GM12878 (cell line): Measurements from ENCODE around the gene PDCD11. TPM values are rescaled to one million over a fixed set of nuclear protein-coding genes. Genes with fewer than 3 reads are reported as not detected.

ENCODE experiments used
- ATAC-seq: fragments of 200-7000 bp; cut with Tn5 transposase; 3 replicates; pipeline ENCODE4 v1.9.1; 2020; ENCODE audit warnings: mild to moderate bottlenecking, moderate library complexity
- BruUV-seq: library from RNA; stranded (reverse); fragments of 400-500 nt; replicated peaks from 2 replicates; lab custom pipeline; 2021; lab: Mats Ljungman, UMichigan
- CTCF ChIA-PET: fragments of 300-600 bp; sonication (Branson Sonifier 250); formaldehyde crosslinking; extraction: SDS; loops from one replicate; lab custom pipeline; 2021; ENCODE audit warnings: inconsistent platforms; lab: Yijun Ruan, JAX
- POLR2A ChIA-PET: fragments of 350-600 bp; formaldehyde crosslinking; extraction: SDS; loops from one replicate; lab custom pipeline; 2021; ENCODE audit warnings: inconsistent platforms; lab: Charles Lee
- RAD21 ChIA-PET: fragments of 300-600 bp; sonication (Branson Sonifier 250); formaldehyde crosslinking; loops from one replicate; lab custom pipeline; 2023; ENCODE audit warnings: antibody characterized with exemption; ENCODE audit not compliant: unreplicated experiment; lab: Charles Lee
- SMC1A ChIA-PET: fragments of 300-600 bp; sonication (Branson Sonifier 250); formaldehyde crosslinking; loops from one replicate; lab custom pipeline; 2023; ENCODE audit not compliant: unreplicated experiment, uncharacterized antibody; lab: Charles Lee
- DNase-seq: peaks from one replicate; pipeline ENCODE4 v3.0.0-alpha.2; 2011; ENCODE audit warnings: low read depth, low spot score
- FAIRE-seq: peaks from 3 replicates; lab custom pipeline; 2011; peaks lifted over from hg19 to GRCh38; lab: Jason Lieb, UNC
- H2AFZ ChIP-seq: 2 replicates; pipeline ENCODE4 v1.6.0; 2011; ENCODE audit warnings: low read depth, low read length, control low read depth; ENCODE audit not compliant: control insufficient read depth
- H3K27ac ChIP-seq: 2 replicates; pipeline ENCODE4 v1.5.1; 2011; ENCODE audit warnings: control low read depth; ENCODE audit not compliant: control insufficient read depth, insufficient read depth
- H3K27me3 ChIP-seq, 2 experiments: replicated peaks in 1 of 2; 2 replicates each; pipeline versions ENCODE4 v1.6.0 to v1.6.1; 2011; ENCODE audit warnings: low read length in 1 of 2; ENCODE audit not compliant: control insufficient read depth in 2 of 2, insufficient read depth in 2 of 2
- H3K36me3 ChIP-seq, 2 experiments: 2 replicates each; pipeline ENCODE4 v1.5.1; 2011; ENCODE audit warnings: low read length in 1 of 2; ENCODE audit not compliant: control insufficient read depth in 2 of 2, insufficient read depth in 2 of 2
- H3K4me1 ChIP-seq: 2 replicates; pipeline ENCODE4 v1.6.1; 2011; ENCODE audit warnings: mild to moderate bottlenecking, low read length, moderate library complexity, mixed read lengths; ENCODE audit not compliant: control insufficient read depth, insufficient read depth
- H3K4me2 ChIP-seq: 2 replicates; pipeline ENCODE4 v1.6.0; 2011; ENCODE audit warnings: control low read depth; ENCODE audit not compliant: control insufficient read depth, insufficient read depth
- H3K4me3 ChIP-seq: fragments of 200-600 bp; sonication (generic); 2 replicates; pipeline ENCODE4 v1.5.1; 2016
- H3K79me2 ChIP-seq: 2 replicates; pipeline ENCODE4 v1.6.0; 2011; ENCODE audit warnings: low read length; ENCODE audit not compliant: control insufficient read depth, insufficient read depth
- H3K9ac ChIP-seq: 2 replicates; pipeline ENCODE4 v1.8.0; 2011; ENCODE audit warnings: low read length, control low read depth, mixed read lengths; ENCODE audit not compliant: control insufficient read depth, insufficient read depth
- H3K9me3 ChIP-seq: replicated peaks from 3 replicates; pipeline ENCODE4 v1.5.1; 2011; ENCODE audit warnings: mild to moderate bottlenecking, low read length; ENCODE audit not compliant: control insufficient read depth, insufficient read depth
- H4K20me1 ChIP-seq: 2 replicates; pipeline ENCODE4 v1.6.0; 2011; ENCODE audit not compliant: control insufficient read depth, insufficient read depth
- BCL11A ChIP-seq: IDR thresholded peaks from 2 replicates; pipeline ENCODE4 v1.6.1; 2011; ENCODE audit warnings: low read depth, low read length
- BMI1 ChIP-seq: fragments of 450-650 bp; IDR thresholded peaks from 2 replicates; pipeline ENCODE4 v1.6.1; 2016; ENCODE audit warnings: mild to moderate bottlenecking, moderate library complexity, borderline replicate concordance
- CHD4 ChIP-seq: fragments of 200-600 bp; sonication (generic); IDR thresholded peaks from 2 replicates; pipeline ENCODE4 v1.6.1; 2016; ENCODE audit warnings: mild to moderate bottlenecking
- GABPA ChIP-seq: IDR thresholded peaks from 2 replicates; pipeline ENCODE4 v1.6.1; 2014; ENCODE audit warnings: antibody characterized with exemption, low read depth, mild to moderate bottlenecking, inconsistent platforms
- HDAC2 ChIP-seq: fragments of 200-600 bp; sonication (generic); IDR thresholded peaks from 2 replicates; pipeline ENCODE4 v1.6.1; 2017
- KAT2A ChIP-seq: conservative IDR thresholded peaks from 2 replicates; pipeline ENCODE4 v1.6.1; 2011; ENCODE audit warnings: low read depth, low read length; ENCODE audit not compliant: control insufficient read depth
- LARP7 ChIP-seq: fragments of 450-650 bp; IDR thresholded peaks from 2 replicates; pipeline ENCODE4 v1.6.1; 2017; ENCODE audit warnings: mild to moderate bottlenecking
- NFIC ChIP-seq: IDR thresholded peaks from 2 replicates; pipeline ENCODE4 v1.6.1; 2012; ENCODE audit warnings: low read depth, mild to moderate bottlenecking, inconsistent platforms, low read length, moderate library complexity
- SREBF2 ChIP-seq: IDR thresholded peaks from 2 replicates; pipeline ENCODE4 v1.6.1; 2012; ENCODE audit warnings: mild to moderate bottlenecking, low read length
- TCF12 ChIP-seq: IDR thresholded peaks from 2 replicates; pipeline ENCODE4 v1.6.1; 2011; ENCODE audit warnings: low read depth, mild to moderate bottlenecking, low read length
- WGBS: methylation state at CpG from one replicate; pipeline ENCODE4 v1.1.6; 2016; ENCODE audit warnings: low lambda C conversion rate; ENCODE audit not compliant: insufficient replicate concordance, insufficient coverage; ENCODE audit errors: missing lambda C conversion rate; 5-methylcytosine and 5-hydroxymethylcytosine counted together
- in situ Hi-C: fragments of 300-500 bp; cut with MboI; formaldehyde crosslinking; loops from 9 replicates; pipeline ENCODE4 v1.14.3; 2018; ENCODE audit warnings: mixed read lengths
- intact Hi-C: fragments of 100-400 bp; cut with micrococcal nuclease; formaldehyde crosslinking; loops from one replicate; pipeline ENCODE4 v1.14.2; 2022; ENCODE audit not compliant: unreplicated experiment
- polyA plus RNA-seq, 11 experiments: library from polyadenylated mRNA; depleted of rRNA in 4 of 11; unstranded in 6 of 11; stranded (reverse) in 5 of 11; fragments of >200 nt; fragmentation: Nextera tagmentation in 4 of 11; fragmentation: Illumina TruSeq in 1 of 11; extraction: Ambion mirVana in 4 of 11; extraction: Trizol in 1 of 11; gene quantifications; 1 replicate in 1 of 11; 2 replicates in 10 of 11; pipeline versions ENCODE4 v1.2.1 to v1.2.3, GENCODE V29; 2011 to 2016; ENCODE audit warnings: inconsistent platforms in 2 of 11, missing spikeins in 2 of 11, low read depth in 1 of 11
- total RNA-seq, 4 experiments: library from RNA; depleted of rRNA in 3 of 4; stranded (reverse); fragments of >200 nt in 3 of 4; fragmentation: Illumina TruSeq in 1 of 4; extraction: Trizol in 1 of 4; gene quantifications; 2 replicates each; pipeline versions ENCODE4 v1.2.1 to v1.2.3, GENCODE V29; 2013 to 2021
- TF ChIP-seq, protein P1 (sequence below): IDR thresholded peaks from 2 replicates; pipeline ENCODE4 v1.6.1; 2012; ENCODE audit warnings: improper control_type of control experiment, low read depth, low read length; ENCODE audit not compliant: insufficient replicate concordance
- TF ChIP-seq, protein P2 (sequence below): IDR thresholded peaks from 2 replicates; pipeline ENCODE4 v1.6.1; 2012; ENCODE audit warnings: low read depth, low read length, improper control_type of control experiment

PDCD11 gene
- total and polyA plus RNA-seq, 10 of the 15 experiments (the other 5 are each of a cell fraction or from before 2014, with no cell fraction given) = 13.9 to 69.7 (median 44.8) TPM

DNA sequence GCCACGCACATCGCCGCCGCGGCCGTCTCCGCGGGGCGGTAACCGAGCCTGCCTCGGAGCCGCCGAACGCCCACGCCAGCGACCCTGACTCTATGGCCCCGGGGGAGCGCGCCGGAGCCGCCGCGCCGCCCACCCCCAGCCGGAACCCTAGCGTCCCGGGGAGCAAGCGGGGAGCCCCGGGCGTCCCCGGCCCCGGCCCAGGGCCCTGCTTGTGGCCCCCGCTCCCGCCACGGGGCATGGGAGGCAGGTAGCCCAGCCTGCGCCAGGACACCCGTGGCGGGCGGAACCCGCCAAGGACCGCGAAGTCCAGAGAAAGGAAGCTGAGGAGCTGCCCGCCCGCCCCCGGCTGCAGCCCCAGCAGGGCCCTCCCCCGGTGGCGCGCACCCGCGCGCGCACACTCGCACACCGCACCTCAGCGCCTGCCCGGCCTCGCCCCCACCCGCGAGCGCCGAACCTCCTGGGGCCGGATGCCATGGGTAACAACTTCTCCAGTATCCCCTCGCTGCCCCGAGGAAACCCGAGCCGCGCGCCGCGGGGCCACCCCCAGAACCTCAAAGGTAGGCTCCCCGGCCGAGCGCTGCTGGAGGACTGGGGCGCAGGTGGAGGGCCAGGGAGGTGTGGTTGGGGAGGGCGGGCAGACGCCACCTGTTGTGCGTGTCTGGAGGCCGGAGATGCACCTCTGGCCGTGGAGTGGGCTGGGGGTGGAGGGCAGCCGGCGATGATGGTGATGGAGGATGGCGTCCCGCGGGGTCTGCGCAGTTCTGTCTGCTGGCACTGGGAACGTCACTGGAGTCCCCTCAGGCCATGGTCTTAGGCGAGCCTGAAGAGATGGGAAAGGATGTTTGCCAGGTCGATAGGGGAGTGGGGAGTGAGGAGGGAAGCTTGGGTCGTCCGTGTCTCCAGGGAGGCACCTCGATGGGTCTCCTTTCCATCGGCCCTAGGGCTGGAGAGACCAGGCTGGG, 97.8 kb downstream of the PDCD11 start (continued):
- TF ChIP-seq, protein P1, sequence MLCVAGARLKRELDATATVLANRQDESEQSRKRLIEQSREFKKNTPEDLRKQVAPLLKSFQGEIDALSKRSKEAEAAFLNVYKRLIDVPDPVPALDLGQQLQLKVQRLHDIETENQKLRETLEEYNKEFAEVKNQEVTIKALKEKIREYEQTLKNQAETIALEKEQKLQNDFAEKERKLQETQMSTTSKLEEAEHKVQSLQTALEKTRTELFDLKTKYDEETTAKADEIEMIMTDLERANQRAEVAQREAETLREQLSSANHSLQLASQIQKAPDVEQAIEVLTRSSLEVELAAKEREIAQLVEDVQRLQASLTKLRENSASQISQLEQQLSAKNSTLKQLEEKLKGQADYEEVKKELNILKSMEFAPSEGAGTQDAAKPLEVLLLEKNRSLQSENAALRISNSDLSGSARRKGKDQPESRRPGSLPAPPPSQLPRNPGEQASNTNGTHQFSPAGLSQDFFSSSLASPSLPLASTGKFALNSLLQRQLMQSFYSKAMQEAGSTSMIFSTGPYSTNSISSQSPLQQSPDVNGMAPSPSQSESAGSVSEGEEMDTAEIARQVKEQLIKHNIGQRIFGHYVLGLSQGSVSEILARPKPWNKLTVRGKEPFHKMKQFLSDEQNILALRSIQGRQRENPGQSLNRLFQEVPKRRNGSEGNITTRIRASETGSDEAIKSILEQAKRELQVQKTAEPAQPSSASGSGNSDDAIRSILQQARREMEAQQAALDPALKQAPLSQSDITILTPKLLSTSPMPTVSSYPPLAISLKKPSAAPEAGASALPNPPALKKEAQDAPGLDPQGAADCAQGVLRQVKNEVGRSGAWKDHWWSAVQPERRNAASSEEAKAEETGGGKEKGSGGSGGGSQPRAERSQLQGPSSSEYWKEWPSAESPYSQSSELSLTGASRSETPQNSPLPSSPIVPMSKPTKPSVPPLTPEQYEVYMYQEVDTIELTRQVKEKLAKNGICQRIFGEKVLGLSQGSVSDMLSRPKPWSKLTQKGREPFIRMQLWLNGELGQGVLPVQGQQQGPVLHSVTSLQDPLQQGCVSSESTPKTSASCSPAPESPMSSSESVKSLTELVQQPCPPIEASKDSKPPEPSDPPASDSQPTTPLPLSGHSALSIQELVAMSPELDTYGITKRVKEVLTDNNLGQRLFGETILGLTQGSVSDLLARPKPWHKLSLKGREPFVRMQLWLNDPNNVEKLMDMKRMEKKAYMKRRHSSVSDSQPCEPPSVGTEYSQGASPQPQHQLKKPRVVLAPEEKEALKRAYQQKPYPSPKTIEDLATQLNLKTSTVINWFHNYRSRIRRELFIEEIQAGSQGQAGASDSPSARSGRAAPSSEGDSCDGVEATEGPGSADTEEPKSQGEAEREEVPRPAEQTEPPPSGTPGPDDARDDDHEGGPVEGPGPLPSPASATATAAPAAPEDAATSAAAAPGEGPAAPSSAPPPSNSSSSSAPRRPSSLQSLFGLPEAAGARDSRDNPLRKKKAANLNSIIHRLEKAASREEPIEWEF = no peak
- TF ChIP-seq LARP7 = 0 out of 2 replicates have a peak, but pooled peaks have one; percentile 27
- no peak for TF ChIP-seq GABPA
- TF ChIP-seq HDAC2 = no peak
- no peak for TF ChIP-seq BCL11A

DNA sequence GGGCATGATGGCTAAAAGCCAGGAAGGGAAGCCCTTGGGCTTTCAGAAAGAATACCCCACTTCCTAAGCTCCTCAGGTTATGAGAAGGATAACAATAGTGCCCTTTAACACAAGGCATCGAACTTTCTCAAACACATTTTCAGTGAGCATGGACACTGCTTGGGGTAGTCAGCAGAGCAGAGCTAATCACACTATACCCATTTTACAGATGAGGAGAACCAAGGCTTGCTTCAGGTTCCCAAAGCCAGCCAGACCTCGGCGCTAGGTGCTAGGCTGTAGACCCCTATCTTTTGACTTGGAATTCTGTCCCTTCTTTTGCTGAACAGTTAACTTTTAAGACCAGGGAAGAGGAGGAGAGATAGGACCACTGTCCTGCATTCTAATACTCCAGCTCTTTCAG, 98.9 kb downstream of the PDCD11 start:
- TF ChIP-seq TCF12 = no peak
- TF ChIP-seq BMI1 = no peak
- TF ChIP-seq NFIC = no peak
- TF ChIP-seq KAT2A = no peak
- TF ChIP-seq, protein P2, sequence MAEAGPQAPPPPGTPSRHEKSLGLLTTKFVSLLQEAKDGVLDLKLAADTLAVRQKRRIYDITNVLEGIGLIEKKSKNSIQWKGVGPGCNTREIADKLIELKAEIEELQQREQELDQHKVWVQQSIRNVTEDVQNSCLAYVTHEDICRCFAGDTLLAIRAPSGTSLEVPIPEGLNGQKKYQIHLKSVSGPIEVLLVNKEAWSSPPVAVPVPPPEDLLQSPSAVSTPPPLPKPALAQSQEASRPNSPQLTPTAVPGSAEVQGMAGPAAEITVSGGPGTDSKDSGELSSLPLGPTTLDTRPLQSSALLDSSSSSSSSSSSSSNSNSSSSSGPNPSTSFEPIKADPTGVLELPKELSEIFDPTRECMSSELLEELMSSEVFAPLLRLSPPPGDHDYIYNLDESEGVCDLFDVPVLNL = no peak
- no peak for TF ChIP-seq CHD4
- no peak for TF ChIP-seq SREBF2
- TF ChIP-seq, all 136 proteins: peak for 0
- SMC1A ChIA-PET = interaction anchor here (1.3 kb wide), 1 partner anchor 13 kb away, joined by 3 read pairs; no protein-coding TSS in a partner anchor
- H3K36me3 ChIP-seq = no peaks in the 10 kb centered on the region
- in situ Hi-C loops = no loop called here
- FAIRE-seq (no peak), DNase-seq (no peak), ATAC-seq (no peak)
- POLR2A ChIA-PET = no interaction called here
- no peak overlapping the region for H3K9ac ChIP-seq
- H3K4me2 ChIP-seq = no peak overlapping the region
- RAD21 ChIA-PET = no interaction called here
- H3K4me3 ChIP-seq = no peak overlapping the region
- H2AFZ ChIP-seq = no peak overlapping the region
- no peak overlapping the region for H3K27ac ChIP-seq
- H3K27me3 ChIP-seq = peaks cover 15 to 18% of the 10 kb centered on the region in 2 experiments
- no peaks in the 10 kb centered on the region for H3K9me3 ChIP-seq
- H3K4me1 ChIP-seq = peaks cover 8% of the 10 kb centered on the region
- BruUV-seq = no TSS peak
- no peaks in the 10 kb centered on the region for H3K79me2 ChIP-seq
- H4K20me1 ChIP-seq = peaks cover 3% of the 10 kb centered on the region; the same call in 1 of the 2 replicates
- WGBS = 51% methylated on average over 3 of the region's 3 CpGs
- CTCF ChIA-PET = interaction anchor here (1.9 to 3.5 kb wide), 2 partner anchors 70 to 98 kb away, joined by 4 to 11 read pairs; no protein-coding TSS in a partner anchor
- intact Hi-C loops = no loop called here
